Thymus (tissue), 11 donors: ENCODE measurements around the gene ODAD2. TPM values are rescaled to one million over a fixed set of nuclear protein-coding genes. Genes with fewer than 3 reads are reported as not detected.

Source experiments
- DNase-seq, 9 donors: peaks; one replicate each; pipeline ENCODE4 v3.0.0-alpha.2; 2013; ENCODE audit warnings: low spot score in 9 of 9, low read depth in 6 of 9, missing footprints in 1 of 9
- H3K27ac ChIP-seq, 2 donors: one replicate each; pipeline ENCODE4 v1.5.1; 2013; ENCODE audit warnings: control low read depth in 1 of 2, low read depth in 1 of 2, low read length in 1 of 2, mild to moderate bottlenecking in 1 of 2, moderate library complexity in 1 of 2
- H3K27me3 ChIP-seq, 2 donors: one replicate each; pipeline ENCODE4 v1.5.1; 2013; ENCODE audit warnings: low read length in 1 of 2; ENCODE audit not compliant: control insufficient read depth in 2 of 2, insufficient read depth in 1 of 2
- H3K36me3 ChIP-seq, 2 donors: one replicate each; pipeline ENCODE4 v1.5.1; 2013; ENCODE audit warnings: low read length in 1 of 2, mild to moderate bottlenecking in 1 of 2, moderate library complexity in 1 of 2; ENCODE audit not compliant: control insufficient read depth in 2 of 2, insufficient read depth in 2 of 2
- H3K4me1 ChIP-seq, 2 donors: one replicate each; pipeline ENCODE4 v1.5.1; 2013; ENCODE audit warnings: low read length in 2 of 2; ENCODE audit not compliant: control insufficient read depth in 2 of 2, insufficient read depth in 2 of 2
- H3K4me3 ChIP-seq, 2 donors: one replicate each; pipeline ENCODE4 v1.5.1; 2013; ENCODE audit warnings: low read length in 2 of 2, control low read depth in 1 of 2, mild to moderate bottlenecking in 1 of 2
- H3K9me3 ChIP-seq, 2 donors: one replicate each; pipeline ENCODE4 v1.5.1; 2013; ENCODE audit warnings: low read length in 1 of 2, mild to moderate bottlenecking in 1 of 2; ENCODE audit not compliant: control insufficient read depth in 2 of 2, insufficient read depth in 1 of 2
- WGBS: extraction: QIAGEN DNeasy Blood & Tissue Kit; methylation state at CpG from one replicate; pipeline ENCODE4 v1.1.7; 2013; 5-methylcytosine and 5-hydroxymethylcytosine counted together
- polyA plus RNA-seq: library from polyadenylated mRNA; stranded (reverse); fragments of 200-250 nt; gene quantifications from one replicate; pipeline ENCODE4 v1.2.3, GENCODE V29; 2013
- total RNA-seq: library from RNA; stranded (reverse); fragments of 120-200 nt; gene quantifications from one replicate; pipeline ENCODE4 v1.2.4, GENCODE V29; 2013
- donor health status: healthy.

ODAD2 gene
- total and polyA plus RNA-seq, 2 donors, result 0.23 to 0.76 TPM

- 69% methylated on average over 1 of the region's 1 CpG for WGBS
- Histone ChIP-seq H3K36me3 (no peaks in the 10 kb centered on the region), H3K9me3 (no peaks in the 10 kb centered on the region), H3K4me1 (no peaks in the 10 kb centered on the region), H3K4me3 (no peak overlapping the region), H3K27me3 (no peaks in the 10 kb centered on the region), H3K27ac (no peak overlapping the region)
- DNase-seq, result no peak
These were observed 182.6 kb downstream of the ODAD2 start for GRCh38 chr10:27816320-27816719.

GRCh38 chr10:27815846-27816245, 183.0 kb downstream of the ODAD2 start:
- Histone ChIP-seq H3K4me3 (no peak overlapping the region), H3K36me3 (no peaks in the 10 kb centered on the region), H3K9me3 (no peaks in the 10 kb centered on the region), H3K27me3 (no peaks in the 10 kb centered on the region), H3K4me1 (no peaks in the 10 kb centered on the region), H3K27ac (no peak overlapping the region)
- no peak for DNase-seq
- 94% methylated on average over 2 of the region's 2 CpGs for WGBS

- WGBS, result 95% methylated on average over 3 of the region's 3 CpGs
- Histone ChIP-seq H3K9me3 (no peaks in the 10 kb centered on the region), H3K4me1 (no peaks in the 10 kb centered on the region), H3K4me3 (no peak overlapping the region), H3K27ac (no peak overlapping the region), H3K27me3 (no peaks in the 10 kb centered on the region), H3K36me3 (no peaks in the 10 kb centered on the region)
- no peak for DNase-seq
These were observed 183.6 kb downstream of the ODAD2 start for GRCh38 chr10:27815261-27815660.

GRCh38 chr10:27805180-27805579, 193.7 kb downstream of the ODAD2 start:
- WGBS, result 92% methylated on average over 4 of the region's 4 CpGs
- no peak overlapping the region for H3K27ac ChIP-seq
- H3K4me3 ChIP-seq, result no peak overlapping the region
- H3K27me3 ChIP-seq, result no peaks in the 10 kb centered on the region
- no peaks in the 10 kb centered on the region for H3K9me3 ChIP-seq
- no peaks in the 10 kb centered on the region for H3K4me1 ChIP-seq
- H3K36me3 ChIP-seq, result no peaks in the 10 kb centered on the region
- DNase-seq, result no peak

- no peak overlapping the region for H3K27ac ChIP-seq
- WGBS, result 96% methylated on average over 7 of the region's 7 CpGs
- H3K36me3 ChIP-seq, result no peaks in the 10 kb centered on the region
- no peak overlapping the region for H3K4me3 ChIP-seq
- no peaks in the 10 kb centered on the region for H3K9me3 ChIP-seq
- no peaks in the 10 kb centered on the region for H3K4me1 ChIP-seq
- no peaks in the 10 kb centered on the region for H3K27me3 ChIP-seq
- DNase-seq, result no peak
These were observed 194.7 kb downstream of the ODAD2 start for GRCh38 chr10:27804136-27804535.

GRCh38 chr10:27801171-27801785, 197.6 kb downstream of the ODAD2 start:
- Histone ChIP-seq H3K36me3 (no peaks in the 10 kb centered on the region), H3K27ac (no peak overlapping the region), H3K4me1 (no peaks in the 10 kb centered on the region), H3K9me3 (no peaks in the 10 kb centered on the region), H3K27me3 (no peaks in the 10 kb centered on the region), H3K4me3 (no peak overlapping the region)
- DNase-seq, result no peak
- WGBS, result 98% methylated on average over 3 of the region's 3 CpGs

GRCh38 chr10:27799046-27799445, 199.8 kb downstream of the ODAD2 start:
- no peak overlapping the region for H3K4me3 ChIP-seq
- WGBS, result 82% methylated on average over 3 of the region's 3 CpGs
- no peaks in the 10 kb centered on the region for H3K9me3 ChIP-seq

GRCh38 chr10:27794157-27794556, 204.7 kb downstream of the ODAD2 start:
- H3K9me3 ChIP-seq, result no peaks in the 10 kb centered on the region
- no peaks in the 10 kb centered on the region for H3K36me3 ChIP-seq
- no peak overlapping the region for H3K27ac ChIP-seq
- H3K27me3 ChIP-seq, result no peaks in the 10 kb centered on the region
- H3K4me3 ChIP-seq, result no peak overlapping the region
- no peak for DNase-seq
- 87% methylated on average over 1 of the region's 1 CpG for WGBS
- H3K4me1 ChIP-seq, result no peaks in the 10 kb centered on the region

More at GRCh38 chr10:27799046-27799445, 199.8 kb downstream of the ODAD2 start:
- H3K36me3 ChIP-seq, result no peaks in the 10 kb centered on the region
- no peaks in the 10 kb centered on the region for H3K27me3 ChIP-seq
- H3K4me1 ChIP-seq, result no peaks in the 10 kb centered on the region
- no peak for DNase-seq
- H3K27ac ChIP-seq, result no peak overlapping the region

GRCh38 chr10:27792216-27792615, 206.7 kb downstream of the ODAD2 start:
- 90% methylated on average over 2 of the region's 2 CpGs for WGBS
- no peaks in the 10 kb centered on the region for H3K36me3 ChIP-seq
- H3K27ac ChIP-seq, result no peak overlapping the region
- H3K27me3 ChIP-seq, result no peaks in the 10 kb centered on the region
- no peak overlapping the region for H3K4me3 ChIP-seq
- no peak for DNase-seq
- H3K4me1 ChIP-seq, result no peaks in the 10 kb centered on the region
- H3K9me3 ChIP-seq, result no peaks in the 10 kb centered on the region
